IMR-90 (cell line): ENCODE measurements around the gene RPL19. TPM values are rescaled to one million over a fixed set of nuclear protein-coding genes. Genes with fewer than 3 reads are reported as not detected.
A peak's percentile ranks its signal among the peaks of the same experiment; 100 is the strongest.

Experiments used
- ATAC-seq: fragments of 200-7000 bp; cut with Tn5 transposase; 2 replicates; pipeline ENCODE4 v1.9.1; 2020; ENCODE audit warnings: low read depth, mild to moderate bottlenecking, moderate library complexity
- BruUV-seq: library from RNA; stranded (reverse); fragments of 400-500 nt; replicated peaks from 2 replicates; lab custom pipeline; 2021; lab: Mats Ljungman, UMichigan
- CTCF ChIA-PET: fragments of 300-600 bp; formaldehyde crosslinking; extraction: SDS; loops from one replicate; lab custom pipeline; 2021; ENCODE audit warnings: antibody characterized with exemption; lab: Yijun Ruan, JAX
- POLR2A ChIA-PET: fragments of 300-600 bp; sonication (Branson Sonifier 250); formaldehyde crosslinking; loops from one replicate; lab custom pipeline; 2022; ENCODE audit warnings: antibody characterized with exemption; ENCODE audit not compliant: unreplicated experiment; lab: Charles Lee
- DNase-seq: peaks from one replicate; pipeline ENCODE4 v3.0.0; 2013
- H2AFZ ChIP-seq: replicated peaks from 2 replicates; pipeline ENCODE3; 2013; ENCODE audit warnings: low read length, mild to moderate bottlenecking; ENCODE audit not compliant: poor library complexity
- H2AK5ac ChIP-seq: 2 replicates; pipeline ENCODE4 v1.6.1; 2013; ENCODE audit warnings: low read depth, low read length, inconsistent platforms
- H2AK9ac ChIP-seq: replicated peaks from 2 replicates; pipeline ENCODE3; 2013; ENCODE audit warnings: mild to moderate bottlenecking, low read depth, low read length, moderate library complexity; ENCODE audit not compliant: poor library complexity
- H2BK120ac ChIP-seq: 2 replicates; pipeline ENCODE4 v1.6.1; 2013; ENCODE audit warnings: low read depth, low read length, inconsistent platforms
- H2BK15ac ChIP-seq: 3 replicates; pipeline ENCODE4 v1.6.1; 2013; ENCODE audit warnings: low read depth, low read length, inconsistent platforms
- H2BK20ac ChIP-seq: 2 replicates; pipeline ENCODE4 v1.6.1; 2013; ENCODE audit warnings: low read depth, mild to moderate bottlenecking, inconsistent platforms, low read length, moderate library complexity
- H2BK5ac ChIP-seq: 2 replicates; pipeline ENCODE4 v1.6.1; 2013; ENCODE audit warnings: mild to moderate bottlenecking, low read depth, low read length, inconsistent platforms; ENCODE audit not compliant: poor library complexity, severe bottlenecking
- H3K14ac ChIP-seq: replicated peaks from 2 replicates; pipeline ENCODE4 v1.6.1; 2013; ENCODE audit warnings: low read depth, low read length, inconsistent platforms
- H3K18ac ChIP-seq: 2 replicates; pipeline ENCODE4 v1.6.1; 2013; ENCODE audit warnings: low read depth, low read length, control low read depth
- H3K23ac ChIP-seq: 2 replicates; pipeline ENCODE4 v1.6.1; 2013; ENCODE audit warnings: low read depth, low read length, inconsistent platforms
- H3K27ac ChIP-seq: 2 replicates; pipeline ENCODE4 v1.5.1; 2013; ENCODE audit warnings: mild to moderate bottlenecking, control low read depth, low read length; ENCODE audit not compliant: insufficient read depth
- H3K27me3 ChIP-seq: 2 replicates; pipeline ENCODE4 v1.6.1; 2013; ENCODE audit warnings: low read length; ENCODE audit not compliant: control insufficient read depth, insufficient read depth
- H3K36me3 ChIP-seq: 2 replicates; pipeline ENCODE4 v1.6.1; 2013; ENCODE audit warnings: low read length, mixed read lengths; ENCODE audit not compliant: control insufficient read depth, insufficient read depth
- H3K4ac ChIP-seq: 2 replicates; pipeline ENCODE4 v1.6.1; 2013; ENCODE audit warnings: low read depth, low read length, inconsistent platforms
- H3K4me1 ChIP-seq: 2 replicates; pipeline ENCODE4 v1.6.1; 2013; ENCODE audit warnings: low read length, mixed read lengths; ENCODE audit not compliant: control insufficient read depth, insufficient read depth
- H3K4me2 ChIP-seq: 2 replicates; pipeline ENCODE4 v1.6.1; 2013; ENCODE audit warnings: low read depth, mild to moderate bottlenecking, control low read depth, low read length, moderate library complexity
- H3K4me3 ChIP-seq: 2 replicates; pipeline ENCODE4 v1.5.1; 2013; ENCODE audit warnings: low read depth, mild to moderate bottlenecking, control low read depth, low read length, moderate library complexity; ENCODE audit not compliant: insufficient read depth
- H3K56ac ChIP-seq: 2 replicates; pipeline ENCODE4 v1.6.1; 2013; ENCODE audit warnings: low read length, inconsistent platforms; ENCODE audit not compliant: insufficient read depth; ENCODE audit errors: extremely low read depth
- H3K79me1 ChIP-seq, 2 experiments: 2 replicates each; pipeline ENCODE4 v1.6.1; 2013; ENCODE audit warnings: low read length in 2 of 2, inconsistent platforms in 1 of 2, low read depth in 1 of 2
- H3K9ac ChIP-seq: 2 replicates; pipeline ENCODE4 v1.6.1; 2013; ENCODE audit warnings: low read depth, low read length, control low read depth
- H3K9me1 ChIP-seq: 2 replicates; pipeline ENCODE4 v1.6.1; 2013; ENCODE audit warnings: low read length, inconsistent platforms; ENCODE audit not compliant: insufficient read depth
- H3K9me3 ChIP-seq: 2 replicates; pipeline ENCODE4 v1.6.1; 2013; ENCODE audit warnings: low read length; ENCODE audit not compliant: control insufficient read depth, insufficient read depth
- H4K20me1 ChIP-seq: 2 replicates; pipeline ENCODE4 v1.6.1; 2013; ENCODE audit warnings: low read length, inconsistent platforms; ENCODE audit not compliant: insufficient read depth
- H4K5ac ChIP-seq: 2 replicates; pipeline ENCODE4 v1.6.1; 2013; ENCODE audit warnings: mild to moderate bottlenecking, low read depth, low read length, control low read depth
- H4K8ac ChIP-seq, 2 experiments: 2 replicates each; pipeline ENCODE4 v1.6.1; 2013; ENCODE audit warnings: low read depth in 2 of 2, low read length in 2 of 2, control low read depth in 1 of 2, inconsistent platforms in 1 of 2
- H4K91ac ChIP-seq: 2 replicates; pipeline ENCODE4 v1.6.1; 2013; ENCODE audit warnings: low read depth, low read length, inconsistent platforms; ENCODE audit not compliant: insufficient read depth
- BHLHE40 ChIP-seq: fragments of 150-350 bp; IDR thresholded peaks from 2 replicates; pipeline ENCODE4 v1.6.1; 2016; ENCODE audit warnings: mild to moderate bottlenecking, low read depth, low read length
- CHD1 ChIP-seq: IDR thresholded peaks from 2 replicates; pipeline ENCODE4 v1.6.1; 2012; ENCODE audit warnings: low read depth, low read length, improper control_type of control experiment
- MAFK ChIP-seq: IDR thresholded peaks from 2 replicates; pipeline ENCODE4 v1.6.1; 2012; ENCODE audit warnings: low read depth, low read length, improper control_type of control experiment
- MXI1 ChIP-seq: IDR thresholded peaks from 2 replicates; pipeline ENCODE4 v1.6.1; 2012; ENCODE audit warnings: low read depth, mild to moderate bottlenecking, low read length, moderate library complexity, borderline replicate concordance
- POLR2A ChIP-seq: IDR thresholded peaks from 2 replicates; pipeline ENCODE4 v1.6.1; 2012; ENCODE audit warnings: mild to moderate bottlenecking, low read depth, low read length
- RAD21 ChIP-seq: IDR thresholded peaks from 2 replicates; pipeline ENCODE4 v1.6.1; 2012; ENCODE audit warnings: low read length, improper control_type of control experiment
- RCOR1 ChIP-seq: IDR thresholded peaks from 2 replicates; pipeline ENCODE4 v1.6.1; 2012; ENCODE audit warnings: mild to moderate bottlenecking, low read length, improper control_type of control experiment; ENCODE audit not compliant: insufficient replicate concordance
- SMC3 ChIP-seq: fragments of 150-350 bp; IDR thresholded peaks from 2 replicates; pipeline ENCODE4 v1.6.1; 2016; ENCODE audit warnings: low read depth, mild to moderate bottlenecking, antibody characterized with exemption, low read length, moderate library complexity
- WGBS, 2 experiments: methylation state at CpG; one replicate each; pipeline versions ENCODE4 v1.1.5 to v1.1.7; 2013; ENCODE audit warnings: missing lambda C conversion rate in 2 of 2; ENCODE audit not compliant: insufficient read length in 1 of 2; ENCODE audit errors: extremely low coverage in 2 of 2; 5-methylcytosine and 5-hydroxymethylcytosine counted together
- dilution Hi-C: fragments of 300-500 bp; cut with HindIII; formaldehyde crosslinking; loops from one replicate; pipeline ENCODE4 v1.14.3; 2018; ENCODE audit warnings: low sequenced_read_pairs; ENCODE audit not compliant: unreplicated experiment
- in situ Hi-C: fragments of 300-500 bp; cut with MboI; formaldehyde crosslinking; loops from 3 replicates; pipeline ENCODE4 v1.14.3; 2019; ENCODE audit warnings: low sequenced_read_pairs, inconsistent platforms, mixed read lengths
- intact Hi-C: fragments of 100-400 bp; cut with micrococcal nuclease; formaldehyde crosslinking; loops from 2 replicates; pipeline ENCODE4 v1.10.0; 2022
- polyA plus RNA-seq, 3 experiments: library from polyadenylated mRNA; depleted of rRNA; stranded (reverse); fragments of >200 nt; gene quantifications; 2 replicates each; pipeline ENCODE4 v1.2.3, GENCODE V29; 2012; ENCODE audit warnings: low replicate concordance in 1 of 3
- total RNA-seq: library from RNA; depleted of rRNA; stranded (reverse); fragments of >200 nt; gene quantifications from 2 replicates; pipeline ENCODE4 v1.2.3, GENCODE V29; 2012
- TF ChIP-seq, protein P1 (sequence below): fragments of 150-350 bp; IDR thresholded peaks from 2 replicates; pipeline ENCODE4 v1.6.1; 2016; ENCODE audit warnings: low read depth, mild to moderate bottlenecking, low read length, moderate library complexity, borderline replicate concordance
- TF ChIP-seq, protein P2 (sequence below): conservative IDR thresholded peaks from 2 replicates; pipeline ENCODE4 v1.5.1; 2012; ENCODE audit warnings: mild to moderate bottlenecking, low read depth, low read length, improper control_type of control experiment

RPL19 gene
- total and polyA plus RNA-seq, 2 of the 4 experiments (the other 2 are of a cell fraction) = 2,101 to 2,466 TPM

DNA sequence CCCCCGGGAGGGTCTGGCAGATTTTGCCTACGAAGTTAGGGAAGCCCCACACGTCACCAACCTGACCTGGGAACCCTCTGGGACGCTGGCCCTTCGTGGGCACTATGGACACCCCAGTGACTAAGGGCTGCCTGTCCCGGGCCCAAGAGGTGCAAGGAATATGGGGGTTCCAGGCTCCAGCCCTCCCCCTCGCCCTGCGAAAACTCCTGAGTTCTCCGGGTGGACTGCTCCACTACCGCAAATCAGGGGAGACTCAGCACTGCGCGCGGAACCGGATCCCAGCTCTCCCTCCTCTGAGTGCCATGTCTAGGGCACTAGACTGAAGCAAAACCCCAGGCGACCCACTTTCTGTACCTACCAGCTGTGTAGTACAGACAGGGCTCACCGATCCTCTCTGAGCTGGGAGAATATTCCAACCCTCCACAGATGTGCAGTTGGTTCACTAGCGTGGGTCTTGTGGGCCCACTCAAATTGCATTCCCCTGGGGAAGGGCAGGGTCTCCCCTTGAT lies 34.2 kb upstream of the RPL19 start, which contains the start of gene ARL5C:
Gene ARL5C (minus strand): TSS at position 321 of the 509 bp plus-strand sequence. CDS start 401 bp downstream, outside the sequence.
- CTCF ChIA-PET = interaction anchor here (1.5 to 1.8 kb wide), 3 partner anchors 9 to 166 kb away, joined by 5 to 10 read pairs (median 6); no protein-coding TSS in a partner anchor
- no peak for ATAC-seq
- peak within 1 kb of the TSS; percentile 12 to 81; a peak in 2 of 4 replicates for H4K8ac ChIP-seq
- peak within 1 kb of the TSS; percentile 6 for H3K4ac ChIP-seq
- peaks cover 5% of the 10 kb centered on the region; the same call in 1 of the 2 replicates for H3K4me1 ChIP-seq
- dilution Hi-C loops (no loop called here), intact Hi-C loops (no loop called here), in situ Hi-C loops (no loop called here)
- no peak within 1 kb of the TSS for H2BK20ac ChIP-seq
- no peak within 1 kb of the TSS for H2BK15ac ChIP-seq
- H3K36me3 ChIP-seq = no peaks in the 10 kb centered on the region
- peak within 1 kb of the TSS; percentile 65 for H4K5ac ChIP-seq
- peak within 1 kb of the TSS; percentile 17 for H2AK9ac ChIP-seq
- H3K56ac ChIP-seq = no peak within 1 kb of the TSS; the same call in 1 of the 2 replicates
- no peak within 1 kb of the TSS for H2BK5ac ChIP-seq
- POLR2A ChIA-PET = no interaction called here
- no peak for DNase-seq
- peak within 1 kb of the TSS; percentile 25; the same call in 1 of the 2 replicates for H2AK5ac ChIP-seq
- H3K9ac ChIP-seq = peak within 1 kb of the TSS; percentile 7; the same call in 1 of the 2 replicates
- H3K9me3 ChIP-seq = no peaks in the 10 kb centered on the region
- no peak for TF ChIP-seq RCOR1
- TF ChIP-seq CHD1 = no peak
- TF ChIP-seq MAFK = no peak
- TF ChIP-seq, protein P1, sequence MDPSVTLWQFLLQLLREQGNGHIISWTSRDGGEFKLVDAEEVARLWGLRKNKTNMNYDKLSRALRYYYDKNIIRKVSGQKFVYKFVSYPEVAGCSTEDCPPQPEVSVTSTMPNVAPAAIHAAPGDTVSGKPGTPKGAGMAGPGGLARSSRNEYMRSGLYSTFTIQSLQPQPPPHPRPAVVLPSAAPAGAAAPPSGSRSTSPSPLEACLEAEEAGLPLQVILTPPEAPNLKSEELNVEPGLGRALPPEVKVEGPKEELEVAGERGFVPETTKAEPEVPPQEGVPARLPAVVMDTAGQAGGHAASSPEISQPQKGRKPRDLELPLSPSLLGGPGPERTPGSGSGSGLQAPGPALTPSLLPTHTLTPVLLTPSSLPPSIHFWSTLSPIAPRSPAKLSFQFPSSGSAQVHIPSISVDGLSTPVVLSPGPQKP = no peak
- TF ChIP-seq, protein P2, sequence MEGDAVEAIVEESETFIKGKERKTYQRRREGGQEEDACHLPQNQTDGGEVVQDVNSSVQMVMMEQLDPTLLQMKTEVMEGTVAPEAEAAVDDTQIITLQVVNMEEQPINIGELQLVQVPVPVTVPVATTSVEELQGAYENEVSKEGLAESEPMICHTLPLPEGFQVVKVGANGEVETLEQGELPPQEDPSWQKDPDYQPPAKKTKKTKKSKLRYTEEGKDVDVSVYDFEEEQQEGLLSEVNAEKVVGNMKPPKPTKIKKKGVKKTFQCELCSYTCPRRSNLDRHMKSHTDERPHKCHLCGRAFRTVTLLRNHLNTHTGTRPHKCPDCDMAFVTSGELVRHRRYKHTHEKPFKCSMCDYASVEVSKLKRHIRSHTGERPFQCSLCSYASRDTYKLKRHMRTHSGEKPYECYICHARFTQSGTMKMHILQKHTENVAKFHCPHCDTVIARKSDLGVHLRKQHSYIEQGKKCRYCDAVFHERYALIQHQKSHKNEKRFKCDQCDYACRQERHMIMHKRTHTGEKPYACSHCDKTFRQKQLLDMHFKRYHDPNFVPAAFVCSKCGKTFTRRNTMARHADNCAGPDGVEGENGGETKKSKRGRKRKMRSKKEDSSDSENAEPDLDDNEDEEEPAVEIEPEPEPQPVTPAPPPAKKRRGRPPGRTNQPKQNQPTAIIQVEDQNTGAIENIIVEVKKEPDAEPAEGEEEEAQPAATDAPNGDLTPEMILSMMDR = no peak
- no peak for TF ChIP-seq RAD21
- TF ChIP-seq BHLHE40 = no peak
- no peak for TF ChIP-seq SMC3
- no peak for TF ChIP-seq POLR2A
- TF ChIP-seq MXI1 = no peak
- H3K18ac ChIP-seq = no peak within 1 kb of the TSS
- no TSS peak for BruUV-seq
- peak within 1 kb of the TSS; percentile 10; the same call in 1 of the 2 replicates for H3K14ac ChIP-seq
- no peak within 1 kb of the TSS for H3K27ac ChIP-seq
- no peaks in the 10 kb centered on the region for H4K20me1 ChIP-seq
- peaks cover 6% of the 10 kb centered on the region for H3K9me1 ChIP-seq
- H3K79me1 ChIP-seq = no peaks in the 10 kb centered on the region
- peak within 1 kb of the TSS; percentile 92 for H2AFZ ChIP-seq
- peak within 1 kb of the TSS; percentile 55 for H3K4me3 ChIP-seq
- peak within 1 kb of the TSS; percentile 26 for H3K23ac ChIP-seq
- H2BK120ac ChIP-seq = 0 out of 2 replicates have a peak within 1 kb of the TSS, but pooled peaks have one; percentile 2
- 58% methylated on average over 12 of the region's 17 CpGs; no CpG with 5 or more reads in 1 of the 2 experiments for WGBS, 2 experiments
- peaks cover 31% of the 10 kb centered on the region for H3K27me3 ChIP-seq
- peak within 1 kb of the TSS; percentile 91 for H3K4me2 ChIP-seq
- H4K91ac ChIP-seq = no peak within 1 kb of the TSS
